Erythroblast (primary cell): Measurements from ENCODE around the gene ITIH1.

Experiments
- DNase-seq, 2 experiments: peaks; one replicate each; lab custom pipeline; 2025; lab: John Stamatoyannopoulos, UW
- GATA1 ChIP-seq: IDR thresholded peaks from 2 replicates; pipeline ENCODE4 v1.6.1; 2011; ENCODE audit warnings: low read depth, mild to moderate bottlenecking, control low read depth, low read length, moderate library complexity
- POLR2A ChIP-seq: IDR thresholded peaks from 2 replicates; pipeline ENCODE4 v1.6.1; 2011; ENCODE audit warnings: mild to moderate bottlenecking, low read length

The ITIH1 gene

GRCh38 chr3:52790337-52790736, 12.9 kb downstream of the ITIH1 start:
- DNase-seq, result no peak
- TF ChIP-seq POLR2A, result no peak
- no peak for TF ChIP-seq GATA1

- no peak for DNase-seq
- no peak for TF ChIP-seq GATA1
- TF ChIP-seq POLR2A, result no peak
Measured at GRCh38 chr3:52790741-52791140, 13.3 kb downstream of the ITIH1 start.

GRCh38 chr3:52791366-52791765, 14.0 kb downstream of the ITIH1 start:
- DNase-seq, result no peak
- TF ChIP-seq GATA1 (no peak), POLR2A (no peak)

GRCh38 chr3:52791928-52792327, 14.5 kb downstream of the ITIH1 start:
- no peak for DNase-seq
- TF ChIP-seq POLR2A (no peak), GATA1 (no peak)

- DNase-seq, result no peak
- TF ChIP-seq POLR2A (no peak), GATA1 (no peak)
Measured at GRCh38 chr3:52792413-52792812, 15.0 kb downstream of the ITIH1 start.

- TF ChIP-seq POLR2A, result no peak
- TF ChIP-seq GATA1, result no peak
- no peak for DNase-seq
Measured at GRCh38 chr3:52792961-52793695, 15.7 kb downstream of the ITIH1 start.

GRCh38 chr3:52793702-52794611, 16.6 kb downstream of the ITIH1 start:
- TF ChIP-seq GATA1, result no peak
- TF ChIP-seq POLR2A, result no peak
- DNase-seq, result no peak

- TF ChIP-seq GATA1, result no peak
- TF ChIP-seq POLR2A, result no peak
- DNase-seq, result no peak
Measured at GRCh38 chr3:52794612-52795099, 17.3 kb downstream of the ITIH1 start, which contains the start of gene ITIH3. Gene ITIH3 (plus strand): TSS chr3:52794796. CDS start chr3:52794804, 8 bp downstream.

- DNase-seq, result no peak
- no peak for TF ChIP-seq POLR2A
- TF ChIP-seq GATA1, result no peak
Measured at GRCh38 chr3:52795298-52795900, 18.0 kb downstream of the ITIH1 start.

GRCh38 chr3:52796411-52796810, 19.0 kb downstream of the ITIH1 start:
- no peak for TF ChIP-seq POLR2A
- TF ChIP-seq GATA1, result no peak
- DNase-seq, result no peak

GRCh38 chr3:52798376-52798977, 21.1 kb downstream of the ITIH1 start:
- TF ChIP-seq GATA1, result no peak
- DNase-seq, result no peak

GRCh38 chr3:52798978-52799476, 21.6 kb downstream of the ITIH1 start:
- TF ChIP-seq POLR2A (no peak), GATA1 (no peak)
- DNase-seq, result peak; percentile 24 to 56

GRCh38 chr3:52800079-52800478, 22.7 kb downstream of the ITIH1 start:
- no peak for TF ChIP-seq GATA1
- TF ChIP-seq POLR2A, result no peak

More at GRCh38 chr3:52800079-52800478, 22.7 kb downstream of the ITIH1 start:
- no peak for DNase-seq
